Kidney tubule cell (primary cell): ENCODE measurements around the gene OSGEPL1.
A peak's percentile ranks its signal among the peaks of the same experiment; 100 is the strongest.
"Not testable (repeated sequence)": the region's sequence is repeated elsewhere in the genome, so short reads cannot be mapped to it uniquely, and the experiment has no call there.

Experiments used
- DNase-seq: peaks from one replicate; pipeline ENCODE4 v3.0.0-alpha.2; 2018; ENCODE audit warnings: low spot score

The OSGEPL1 gene

DNA sequence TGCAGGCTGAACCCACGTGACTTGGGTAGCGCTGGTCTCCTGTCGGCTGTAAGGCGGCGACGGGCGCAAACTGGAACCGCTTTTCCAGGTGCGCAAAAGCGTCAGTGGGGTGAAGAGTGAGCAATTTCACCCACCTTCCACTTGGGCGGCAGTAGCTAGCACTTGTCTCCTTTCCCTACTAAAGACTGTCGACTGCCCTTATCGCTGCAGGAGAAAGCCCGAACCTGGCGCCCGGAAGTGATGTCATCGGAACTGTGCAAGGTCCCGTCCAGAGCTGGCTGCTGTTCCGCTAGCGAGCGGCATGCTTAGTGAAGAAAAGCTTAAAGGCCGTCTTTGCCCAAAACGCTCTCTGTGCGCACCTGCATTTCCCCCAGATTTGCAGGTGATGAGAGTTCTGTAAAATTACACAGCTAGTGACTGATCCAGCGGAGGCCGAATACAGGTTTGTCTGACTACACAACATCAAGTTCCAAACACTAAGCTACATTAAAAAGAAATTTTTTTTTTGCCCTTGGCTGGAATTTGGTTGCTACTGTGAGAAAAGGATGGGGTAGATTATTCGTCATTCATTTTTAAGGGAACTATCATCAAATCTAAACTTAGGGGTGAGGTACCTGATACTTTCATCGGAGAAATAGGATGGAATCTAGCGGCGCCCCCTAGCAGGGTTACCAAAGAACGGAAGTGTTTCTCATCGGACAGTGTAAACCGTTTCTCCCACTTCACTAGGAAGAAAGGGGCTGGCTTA, at the start of gene OSGEPL1:
TSS of gene OSGEPL1 (minus strand) at position 242 of the 748 bp plus-strand sequence. CDS start 1,152 bp downstream, outside the sequence.
- peak; percentile 94 for DNase-seq

- DNase-seq, result no peak
Observed at GRCh38 chr2:189803431-189803830, 40.8 kb upstream of the OSGEPL1 start.

DNA sequence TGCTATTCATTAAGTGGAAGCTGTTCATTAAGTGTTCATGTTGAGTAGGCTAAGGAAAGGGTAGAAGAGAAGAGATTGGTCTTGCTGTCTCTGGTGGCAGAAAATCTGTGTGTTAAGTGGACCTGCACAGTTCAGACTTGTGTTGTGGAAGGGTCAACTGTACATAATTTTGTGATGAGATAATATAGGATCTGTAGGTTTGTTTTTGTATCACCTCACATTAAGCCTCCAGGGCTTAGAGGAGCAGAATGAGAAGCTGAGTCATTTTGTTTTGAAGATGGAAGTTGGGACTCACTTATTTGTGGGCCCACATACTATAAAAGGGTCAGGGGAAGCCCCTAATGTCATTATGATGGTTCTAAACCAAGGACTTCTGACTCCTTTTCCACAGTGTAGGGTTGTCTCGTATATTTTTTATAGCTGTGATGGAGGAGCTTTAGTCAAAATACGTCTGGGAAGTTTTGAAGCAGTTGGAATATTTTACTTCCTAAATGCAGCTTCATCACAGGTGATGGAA, 39.9 kb upstream of the OSGEPL1 start:
- DNase-seq, result no peak

DNA sequence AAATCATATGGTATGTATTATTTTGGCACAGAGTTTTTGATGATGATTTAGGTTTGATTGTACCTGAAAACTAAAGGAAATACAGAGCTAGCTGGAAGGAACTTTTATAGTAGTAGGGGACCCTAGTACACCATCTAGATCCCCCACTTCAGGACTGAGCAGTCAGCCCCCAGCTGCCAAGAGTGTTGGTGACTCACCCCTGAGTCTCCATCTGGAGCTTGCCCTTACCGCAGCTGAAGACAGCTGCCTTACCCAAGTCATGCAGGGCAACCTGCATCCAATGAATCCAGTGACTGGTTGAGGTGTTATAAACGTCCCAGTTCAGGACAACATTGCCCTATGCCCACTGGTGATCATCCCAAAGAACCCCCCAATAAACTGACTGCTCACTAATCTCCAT, 36.9 kb upstream of the OSGEPL1 start:
- peak; percentile 12 for DNase-seq

DNA sequence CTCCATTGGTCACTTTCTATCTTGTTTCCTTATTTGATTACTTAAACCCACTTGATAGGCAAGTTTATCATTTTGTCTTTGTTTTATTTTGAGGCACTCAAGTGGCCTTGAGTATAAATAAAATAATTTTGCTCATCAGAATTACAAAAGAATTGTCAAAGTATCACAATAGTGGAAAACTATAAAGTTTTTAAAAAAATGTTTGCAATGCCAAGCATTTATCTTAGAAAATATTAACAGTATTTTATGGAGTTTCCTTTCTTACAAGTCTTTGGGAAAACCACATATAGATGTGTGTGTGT, 36.4 kb upstream of the OSGEPL1 start:
- no peak for DNase-seq

GRCh38 chr2:189798312-189799029, 35.9 kb upstream of the OSGEPL1 start:
- DNase-seq, result peak; percentile 35

GRCh38 chr2:189797902-189798301, 35.3 kb upstream of the OSGEPL1 start:
- no peak for DNase-seq

DNA sequence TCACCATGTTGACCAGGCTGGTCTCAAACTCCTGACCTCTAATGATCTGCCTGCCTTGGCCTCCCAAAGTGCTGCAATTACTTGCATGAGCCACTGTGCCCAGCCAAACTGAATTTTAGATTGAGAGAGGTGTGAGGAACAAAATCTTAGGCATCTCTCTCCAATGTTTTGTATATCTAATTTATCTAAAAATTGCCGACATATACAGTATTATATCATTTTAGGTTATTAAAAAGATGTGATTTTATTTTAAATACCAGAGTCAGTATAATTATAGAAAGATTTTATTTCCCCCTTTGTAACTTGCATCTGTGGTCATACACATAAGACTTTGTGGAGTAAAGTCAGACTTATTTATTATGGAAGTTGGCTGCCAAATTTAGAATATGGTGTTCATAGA, 31.7 kb upstream of the OSGEPL1 start:
- DNase-seq, result no peak

- DNase-seq, result no peak
Observed at GRCh38 chr2:189791338-189792042, 28.9 kb upstream of the OSGEPL1 start.

DNA sequence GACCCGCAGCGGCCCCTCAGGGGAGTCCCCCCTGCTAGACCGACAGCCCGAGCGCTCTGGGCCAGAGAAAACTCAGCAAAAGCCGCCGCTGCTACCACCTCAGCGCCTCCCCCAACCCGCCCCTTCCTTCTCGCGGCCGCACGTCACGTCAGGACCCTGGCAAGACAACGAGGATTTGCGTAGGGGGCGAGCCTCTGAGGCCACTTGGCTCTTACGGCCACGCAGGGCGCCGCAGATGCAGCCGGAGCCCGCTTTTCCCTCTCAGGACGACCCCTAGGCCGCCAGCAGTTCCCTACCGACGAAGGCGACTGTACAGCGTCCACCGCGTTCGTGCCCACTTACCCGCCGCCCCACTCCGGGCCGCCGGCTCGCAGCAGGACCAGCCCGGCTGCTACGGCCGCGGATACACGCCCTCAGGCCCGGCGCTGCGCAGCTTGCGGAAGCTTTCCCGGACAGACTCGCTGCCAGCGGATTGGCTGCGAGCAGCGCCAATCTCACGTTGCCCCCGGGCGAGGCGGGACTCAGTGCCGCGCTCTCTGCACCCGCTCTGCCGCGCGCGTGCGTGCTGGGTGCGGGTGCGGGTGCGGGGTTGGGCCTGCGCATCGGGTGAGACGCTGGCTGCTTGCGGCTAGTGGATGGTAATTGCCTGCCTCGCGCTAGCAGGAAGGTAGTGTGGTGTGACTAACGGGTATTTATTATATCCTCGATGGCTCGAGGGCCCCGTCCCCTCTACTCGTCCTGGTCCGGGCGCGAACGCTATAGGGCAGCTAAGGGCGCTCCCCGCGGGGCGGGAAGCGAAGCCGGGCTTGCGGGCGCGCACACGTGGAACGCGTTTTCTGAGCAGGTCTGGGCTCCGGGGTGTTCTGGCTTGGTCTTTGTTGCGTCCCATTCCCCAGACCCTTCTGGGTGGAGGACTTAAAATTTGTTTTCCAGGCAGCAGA, 21.6 kb upstream of the OSGEPL1 start, which contains the start of the genes ORMDL1 and PMS1:
TSS of gene ORMDL1 (minus strand) at position 413 of the 941 bp plus-strand sequence. CDS start 1,744 bp downstream, outside the sequence.
TSS of gene PMS1 (plus strand) at position 524 of the 941 bp plus-strand sequence. CDS start 7,360 bp downstream, outside the sequence.
- peak; percentile 97 for DNase-seq

GRCh38 chr2:189783451-189783926, 20.9 kb upstream of the OSGEPL1 start:
- DNase-seq, result peak; percentile 44

- DNase-seq, result peak; percentile 12
Observed at GRCh38 chr2:189782221-189782671, 19.7 kb upstream of the OSGEPL1 start.

DNA sequence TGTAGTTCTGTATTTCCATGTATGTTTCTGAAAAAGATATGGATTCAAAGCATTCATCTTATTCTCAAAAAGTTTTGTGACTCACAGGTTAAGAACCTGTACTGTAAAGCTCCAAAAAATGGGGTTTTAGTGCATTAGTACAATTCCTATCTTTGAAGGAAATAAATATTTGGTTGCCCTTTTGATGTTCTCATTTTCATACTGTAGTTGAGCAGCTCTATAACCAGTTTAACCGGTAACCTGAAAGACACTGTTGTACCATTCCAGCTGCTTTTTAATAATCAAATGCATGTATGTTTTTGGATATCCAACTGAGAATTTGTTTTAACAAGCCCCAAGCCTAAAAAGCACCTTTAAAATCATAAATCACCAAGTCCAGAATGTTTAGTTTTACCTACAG, 9.6 kb upstream of the OSGEPL1 start:
- DNase-seq, result no peak

GRCh38 chr2:189770590-189771322, 8.2 kb upstream of the OSGEPL1 start:
- DNase-seq, result no peak

GRCh38 chr2:189763908-189764661, 1.5 kb upstream of the OSGEPL1 start:
- DNase-seq, result no peak

DNA sequence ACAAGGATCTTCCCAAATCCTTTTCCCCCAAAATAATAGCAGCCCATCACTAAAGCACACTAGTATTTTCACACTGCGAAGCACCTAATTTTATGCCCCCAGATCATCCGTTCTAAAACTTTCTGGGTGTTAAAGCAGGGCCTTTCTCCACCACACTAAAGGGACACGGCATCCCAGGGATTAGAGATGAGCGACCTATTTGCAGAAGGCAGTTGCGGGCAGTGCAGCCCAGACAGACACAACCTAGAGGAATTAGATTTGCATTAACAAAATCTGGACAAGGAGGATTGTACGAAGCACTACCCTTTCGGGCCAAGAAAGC, 402 bp downstream of the OSGEPL1 start:
- DNase-seq, result no peak

DNA sequence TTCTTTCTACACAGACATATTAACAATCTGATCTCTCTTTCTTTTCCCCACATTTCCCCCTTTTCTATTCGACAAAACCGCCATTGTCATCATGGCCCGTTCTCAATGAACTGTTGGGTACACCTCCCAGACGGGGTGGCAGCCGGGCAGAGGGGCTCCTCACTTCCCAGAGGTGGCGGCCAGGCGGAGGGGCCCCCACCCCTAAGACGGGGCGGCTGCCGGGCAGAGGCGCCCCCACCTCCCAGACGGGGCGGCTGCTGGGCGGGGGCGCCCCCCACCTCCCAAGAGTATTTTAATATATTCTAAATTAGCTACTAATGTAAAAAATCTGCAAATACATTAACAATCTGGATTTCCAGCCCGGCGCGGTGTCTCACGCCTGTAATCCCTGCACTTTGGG, 2.4 kb downstream of the OSGEPL1 start:
- DNase-seq, result not testable (repeated sequence)

DNA sequence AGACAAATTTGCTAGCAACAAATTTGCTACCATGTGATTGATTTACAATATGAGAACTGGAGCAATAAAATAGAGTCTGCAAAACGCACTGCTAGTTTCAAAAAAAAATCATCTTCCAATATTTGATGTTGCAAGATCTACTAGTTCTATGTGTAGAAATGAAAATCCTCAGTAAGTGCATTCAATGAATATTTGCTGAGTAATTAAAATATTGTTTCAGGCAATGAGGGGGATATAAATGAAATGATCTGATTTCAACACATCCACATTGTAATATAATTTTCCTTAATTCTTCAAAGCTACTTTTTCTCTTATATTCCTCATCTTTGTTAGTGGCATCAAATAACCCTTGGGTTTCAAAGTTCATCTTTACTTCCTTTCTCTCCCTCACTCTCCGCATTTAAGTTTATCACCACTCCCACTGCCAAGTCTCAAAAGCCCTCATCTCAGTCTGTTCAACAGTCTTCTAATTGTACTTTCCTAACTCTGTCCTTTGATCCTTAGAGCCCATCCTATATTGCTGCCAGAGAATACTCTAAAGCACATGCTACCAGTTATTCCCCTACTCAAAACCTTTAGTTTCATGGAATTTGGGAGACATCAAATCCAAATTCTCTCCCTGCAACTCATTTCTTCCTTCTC, 6.2 kb downstream of the OSGEPL1 start:
- DNase-seq, result no peak

DNA sequence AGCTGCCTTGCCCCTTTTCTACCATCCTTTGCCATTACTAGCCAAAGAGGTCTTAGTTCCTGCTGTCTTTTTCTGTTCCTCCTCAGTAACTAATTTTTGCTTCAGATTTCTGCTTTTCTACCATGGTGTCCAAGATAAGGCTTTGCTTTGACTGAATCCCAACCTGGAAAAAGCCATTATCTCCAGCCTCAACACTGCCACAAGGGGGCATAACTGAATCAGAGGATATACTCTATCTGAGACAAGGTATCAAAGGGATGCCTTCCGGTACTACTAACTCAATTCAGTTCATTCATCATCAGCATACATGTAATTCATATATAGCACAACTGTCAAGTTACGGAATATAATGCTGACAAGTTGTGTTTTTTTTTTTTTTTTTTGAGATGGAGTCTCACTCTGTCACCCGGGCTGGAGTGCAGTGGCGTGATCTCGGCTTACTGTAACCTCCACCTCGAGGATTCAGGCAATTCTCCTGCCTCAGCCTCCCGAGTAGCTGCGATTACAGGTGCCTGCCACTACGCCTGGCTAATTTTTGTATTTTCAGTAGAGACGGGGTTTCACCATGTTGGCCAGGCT, 11.4 kb downstream of the OSGEPL1 start:
- peak; percentile 32 for DNase-seq
